AML-193 (cell line): ENCODE results near the gene SCAF1.

Source experiments
- DNase-seq, 2 experiments: peaks; one replicate each; lab custom pipeline; 2025; lab: John Stamatoyannopoulos, UW

The SCAF1 gene

GRCh38 chr19:49685845-49686332, 43.9 kb downstream of the SCAF1 start:
- DNase-seq = no peak

- no peak for DNase-seq
Measured at GRCh38 chr19:49686503-49687088, 44.6 kb downstream of the SCAF1 start.

GRCh38 chr19:49687150-49687549, 45.1 kb downstream of the SCAF1 start:
- DNase-seq = no peak

DNA sequence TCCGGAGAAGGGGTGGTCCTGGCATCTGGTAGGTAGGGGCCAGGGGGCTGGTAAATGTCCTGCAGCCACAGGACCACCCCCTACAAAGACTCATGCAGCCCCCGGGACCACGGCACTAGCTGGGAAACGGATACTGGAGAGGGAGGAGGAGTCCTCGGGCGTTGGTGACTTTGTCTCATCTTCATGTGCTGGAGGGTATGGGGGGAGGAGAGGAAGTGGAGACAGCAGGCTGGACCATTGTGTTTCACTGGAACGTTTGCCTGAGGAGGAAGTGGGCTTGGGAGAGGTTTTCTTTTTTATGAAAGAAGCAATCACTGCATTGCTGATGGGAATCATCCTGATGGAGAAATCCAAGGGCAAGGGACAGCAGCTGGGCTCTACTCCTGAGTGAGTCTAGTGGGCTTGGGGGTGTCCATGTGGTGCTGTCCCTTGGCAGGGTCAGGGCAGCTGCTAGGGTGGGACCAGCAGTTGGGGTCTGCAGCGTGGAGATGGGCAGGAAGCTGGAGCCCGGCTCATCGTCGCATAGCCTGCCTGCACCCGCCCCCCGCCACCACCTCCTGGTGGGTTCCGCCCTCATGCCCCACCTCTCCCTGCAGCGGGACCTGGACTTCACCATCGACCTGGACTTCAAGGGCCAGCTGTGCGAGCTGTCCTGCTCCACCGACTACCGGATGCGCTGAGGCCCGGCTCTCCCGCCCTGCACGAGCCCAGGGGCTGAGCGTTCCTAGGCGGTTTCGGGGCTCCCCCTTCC, 45.7 kb downstream of the SCAF1 start:
- no peak for DNase-seq

DNA sequence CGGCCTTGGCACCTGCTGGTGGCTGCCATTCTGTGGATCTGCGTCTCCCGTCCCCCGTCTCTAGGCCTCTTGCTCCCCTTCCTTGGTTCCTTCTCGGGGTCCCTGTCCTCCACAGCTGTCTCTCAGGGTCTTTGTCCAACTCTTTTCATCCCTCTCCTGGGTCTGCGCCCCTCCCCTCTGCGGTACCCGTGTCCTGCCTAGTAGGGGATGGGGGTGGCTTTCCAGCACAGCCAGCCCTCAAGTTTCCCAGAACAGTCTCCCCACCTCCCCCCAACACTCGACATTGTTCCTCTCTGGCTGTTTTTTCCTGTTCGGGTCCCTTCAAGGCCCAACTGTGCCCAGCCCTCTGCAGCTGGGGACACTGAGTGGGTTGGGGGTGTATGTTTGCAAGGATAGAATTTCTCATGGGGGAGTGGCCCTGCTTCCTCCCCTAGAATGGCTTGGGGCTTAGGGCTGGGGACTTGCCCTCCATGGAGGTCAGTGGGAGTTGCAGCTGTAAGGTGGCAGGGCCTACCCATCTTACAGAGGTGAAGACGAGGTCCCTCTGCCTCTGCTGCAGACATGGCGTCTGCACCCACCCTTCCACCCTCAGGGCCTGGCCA, 46.6 kb downstream of the SCAF1 start:
- no peak for DNase-seq

- no peak for DNase-seq
Measured at GRCh38 chr19:49689133-49690078, 47.4 kb downstream of the SCAF1 start, which contains the start of gene ADM5. TSS of gene ADM5 (plus strand) at chr19:49689594. CDS start at chr19:49689838, 244 bp downstream.

DNA sequence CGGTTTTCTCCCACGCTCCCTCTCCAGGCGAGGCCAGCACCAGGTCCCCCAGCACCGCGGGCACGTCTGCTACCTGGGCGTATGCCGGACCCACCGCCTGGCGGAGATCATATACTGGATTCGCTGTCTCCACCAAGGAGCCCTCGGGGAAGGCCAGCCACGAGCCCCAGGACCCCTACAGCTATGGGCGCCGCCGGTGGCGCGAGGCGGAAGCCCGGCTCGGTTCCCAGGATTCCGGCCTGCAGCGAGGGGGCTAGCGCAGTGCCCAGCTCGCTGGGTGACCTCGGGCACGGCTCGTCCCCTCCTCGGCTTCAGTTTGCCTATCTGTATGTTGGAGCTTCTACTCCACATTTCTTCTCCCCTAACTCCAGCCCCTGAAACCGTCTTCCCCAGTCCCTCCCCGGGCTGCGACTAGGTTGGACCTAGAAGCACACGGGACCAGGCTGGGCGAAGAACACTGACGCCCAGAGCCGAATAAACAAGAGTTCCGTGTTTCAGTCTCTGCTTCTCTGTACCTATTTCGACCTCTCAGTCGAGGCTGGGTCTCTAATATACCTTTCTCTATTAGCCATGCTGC, 48.2 kb downstream of the SCAF1 start:
- no peak for DNase-seq

DNA sequence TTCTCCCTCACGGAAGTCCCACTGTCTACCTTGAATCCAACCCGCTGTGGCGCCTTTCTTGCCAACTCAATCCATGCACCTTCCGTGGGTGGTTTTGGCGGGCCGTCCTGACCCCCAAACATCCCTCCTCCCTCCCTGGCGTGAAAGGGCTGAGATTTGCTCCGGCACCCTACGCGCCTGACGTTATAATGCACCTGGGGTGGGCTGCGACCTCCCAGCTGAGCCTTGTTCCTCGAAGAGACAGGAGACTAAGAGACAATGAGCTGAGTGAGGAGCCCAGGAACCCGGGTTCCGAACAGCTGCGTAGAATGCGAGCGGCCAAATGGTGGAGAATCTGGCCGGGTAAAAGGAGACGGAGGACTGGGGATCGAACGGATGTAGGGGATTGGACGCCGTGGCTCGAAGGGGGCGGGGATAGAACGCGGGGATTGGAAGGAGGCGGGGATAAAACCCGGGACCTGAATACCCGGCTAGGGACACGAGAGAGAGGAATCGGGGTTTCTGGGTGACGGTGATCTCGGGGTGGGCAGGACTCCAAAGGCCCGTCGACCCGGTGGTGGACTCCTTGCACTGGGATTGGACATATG, 48.7 kb downstream of the SCAF1 start, which contains the start of gene CPT1C:
CPT1C (plus strand) TSS at position 461 of the 587 bp plus-strand sequence. CDS start 1,137 bp downstream, outside the sequence.
- DNase-seq = no peak

DNA sequence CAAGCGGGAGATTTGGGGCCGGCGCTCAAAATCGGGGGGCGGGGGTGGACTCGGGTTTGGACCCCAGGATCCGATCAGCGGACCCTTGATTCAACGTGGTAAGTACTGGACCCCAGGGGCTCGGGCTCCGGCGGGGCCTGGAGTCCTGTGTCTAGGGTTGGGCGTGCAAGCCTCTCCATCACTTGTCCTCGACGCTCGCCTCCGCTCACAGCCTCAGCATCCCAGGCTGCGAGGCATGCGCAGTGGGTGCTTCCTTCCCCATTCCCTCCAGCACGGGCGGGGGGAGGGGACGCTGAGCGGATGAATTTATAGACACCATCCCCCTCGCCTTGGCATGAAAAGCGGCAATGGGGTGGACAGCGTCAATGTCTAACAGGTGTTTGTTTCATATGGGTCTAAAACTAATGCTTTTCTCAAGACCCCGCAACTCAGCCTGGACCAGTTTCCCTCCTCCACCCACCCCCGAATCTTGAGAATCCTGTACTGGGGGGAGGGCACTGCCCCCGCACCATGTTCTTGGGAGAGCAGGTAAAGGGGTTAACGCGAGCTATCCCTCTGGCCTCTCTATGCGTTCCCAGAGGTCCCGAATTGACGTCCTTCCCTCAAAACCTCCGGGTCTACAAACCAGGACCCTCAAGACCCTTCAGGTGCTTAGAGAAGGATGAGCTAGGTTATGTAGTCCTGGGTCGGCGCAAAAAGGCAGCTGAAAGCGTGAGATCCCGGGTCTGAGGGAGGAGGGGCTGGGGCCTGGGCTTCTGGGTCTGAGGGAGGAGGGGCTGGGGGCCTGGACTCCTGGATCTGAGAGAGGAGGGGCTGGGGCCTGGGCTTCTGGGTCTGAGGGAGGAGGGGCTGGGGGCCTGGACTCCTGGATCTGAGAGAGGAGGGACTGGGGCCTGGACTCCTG, 49.5 kb downstream of the SCAF1 start:
- DNase-seq = no peak

GRCh38 chr19:49692147-49692506, 50.1 kb downstream of the SCAF1 start:
- DNase-seq = no peak

GRCh38 chr19:49696115-49696514, 54.1 kb downstream of the SCAF1 start:
- DNase-seq = no peak

DNA sequence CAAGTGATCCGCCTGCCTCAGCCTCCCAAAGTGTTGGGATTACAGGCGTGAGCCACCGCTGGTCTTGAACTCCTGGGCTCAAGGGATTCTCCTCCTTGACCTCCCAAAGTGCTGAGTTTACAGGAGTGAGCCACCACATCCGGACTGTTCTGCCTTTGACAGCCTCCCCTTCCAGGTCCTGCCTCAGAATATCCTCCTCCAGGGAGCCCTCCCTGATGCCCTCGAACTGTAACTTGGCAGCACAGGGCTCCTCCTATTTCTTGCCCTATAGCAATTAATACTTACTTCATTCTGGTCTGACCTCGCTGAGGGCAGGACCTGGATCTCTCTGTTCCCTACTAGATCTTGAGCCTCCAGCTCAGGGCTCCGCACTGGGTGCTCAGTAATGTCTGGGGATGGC, 54.9 kb downstream of the SCAF1 start:
- no peak for DNase-seq

GRCh38 chr19:49699364-49699763, 57.4 kb downstream of the SCAF1 start:
- DNase-seq = no peak

DNA sequence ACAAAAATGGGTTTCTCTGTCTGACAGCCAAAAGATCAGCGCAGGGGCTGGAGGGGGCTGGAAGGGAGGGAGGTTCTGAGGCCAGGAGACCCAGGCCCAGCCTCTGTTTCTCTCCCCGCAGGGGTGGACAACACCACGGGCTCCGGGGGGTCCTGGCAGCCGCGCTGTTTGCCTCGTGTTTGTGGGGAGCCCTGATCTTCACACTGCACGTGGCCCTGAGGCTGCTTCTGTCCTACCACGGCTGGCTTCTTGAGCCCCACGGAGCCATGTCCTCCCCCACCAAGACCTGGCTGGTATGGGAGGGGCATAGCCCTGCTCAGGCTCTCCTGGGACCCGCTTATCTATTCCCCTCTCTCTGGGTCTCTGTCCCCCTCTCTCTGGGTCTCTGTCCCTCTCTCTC, 58.6 kb downstream of the SCAF1 start:
- no peak for DNase-seq

- no peak for DNase-seq
Measured at GRCh38 chr19:49701271-49701786, 59.3 kb downstream of the SCAF1 start.

- DNase-seq = no peak
Measured at GRCh38 chr19:49704888-49705642, 63.1 kb downstream of the SCAF1 start.

DNA sequence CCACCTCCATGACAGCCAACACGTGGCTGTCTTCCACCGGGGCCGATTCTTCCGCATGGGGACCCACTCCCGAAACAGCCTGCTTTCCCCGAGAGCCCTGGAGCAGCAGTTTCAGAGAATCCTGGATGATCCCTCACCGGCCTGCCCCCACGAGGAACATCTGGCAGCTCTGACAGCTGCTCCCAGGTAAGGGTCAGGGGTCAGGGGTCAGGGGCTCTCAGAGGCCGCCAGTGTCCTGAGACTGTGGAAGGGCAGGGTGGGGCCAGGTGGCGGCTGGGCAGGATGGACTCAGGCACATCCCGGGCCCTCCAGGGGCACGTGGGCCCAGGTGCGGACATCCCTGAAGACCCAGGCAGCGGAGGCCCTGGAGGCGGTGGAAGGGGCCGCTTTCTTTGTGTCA, 63.9 kb downstream of the SCAF1 start:
- no peak for DNase-seq
